DMS79 (cell line): ENCODE measurements around the gene FBXO31.
A peak's percentile ranks its signal among the peaks of the same experiment; 100 is the strongest.

Source experiments
- DNase-seq: peaks from one replicate; lab custom pipeline; 2025; lab: John Stamatoyannopoulos, UW

Gene FBXO31

GRCh38 chr16:87327798-87328495 lies 55.6 kb downstream of the FBXO31 start:
- DNase-seq: no peak

- no peak for DNase-seq
Observed at GRCh38 chr16:87326151-87326571, 57.4 kb downstream of the FBXO31 start.

DNA sequence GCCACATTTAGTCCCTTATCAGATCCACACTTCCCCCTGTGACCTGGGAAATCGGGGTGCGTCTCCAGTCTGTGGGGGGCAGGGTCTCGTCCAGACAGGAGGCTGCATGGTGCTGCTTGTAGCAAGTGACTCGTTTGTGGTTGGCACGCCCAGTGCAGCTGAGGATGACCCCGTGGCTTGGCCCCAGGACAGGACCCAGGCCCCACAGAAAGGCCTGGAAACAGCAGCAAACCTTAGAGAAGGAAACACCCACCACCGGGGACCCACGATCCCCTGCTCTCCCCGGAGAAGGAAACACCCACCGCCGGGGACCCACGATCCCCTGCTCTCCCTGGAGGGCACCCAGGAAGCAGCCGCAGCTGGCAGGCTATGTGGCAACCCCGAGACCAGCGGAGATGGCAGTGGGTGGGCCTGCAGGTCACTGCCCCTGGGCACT lies 58.1 kb downstream of the FBXO31 start:
- DNase-seq: no peak

- no peak for DNase-seq
Observed at GRCh38 chr16:87324411-87325275, 58.9 kb downstream of the FBXO31 start.

DNA sequence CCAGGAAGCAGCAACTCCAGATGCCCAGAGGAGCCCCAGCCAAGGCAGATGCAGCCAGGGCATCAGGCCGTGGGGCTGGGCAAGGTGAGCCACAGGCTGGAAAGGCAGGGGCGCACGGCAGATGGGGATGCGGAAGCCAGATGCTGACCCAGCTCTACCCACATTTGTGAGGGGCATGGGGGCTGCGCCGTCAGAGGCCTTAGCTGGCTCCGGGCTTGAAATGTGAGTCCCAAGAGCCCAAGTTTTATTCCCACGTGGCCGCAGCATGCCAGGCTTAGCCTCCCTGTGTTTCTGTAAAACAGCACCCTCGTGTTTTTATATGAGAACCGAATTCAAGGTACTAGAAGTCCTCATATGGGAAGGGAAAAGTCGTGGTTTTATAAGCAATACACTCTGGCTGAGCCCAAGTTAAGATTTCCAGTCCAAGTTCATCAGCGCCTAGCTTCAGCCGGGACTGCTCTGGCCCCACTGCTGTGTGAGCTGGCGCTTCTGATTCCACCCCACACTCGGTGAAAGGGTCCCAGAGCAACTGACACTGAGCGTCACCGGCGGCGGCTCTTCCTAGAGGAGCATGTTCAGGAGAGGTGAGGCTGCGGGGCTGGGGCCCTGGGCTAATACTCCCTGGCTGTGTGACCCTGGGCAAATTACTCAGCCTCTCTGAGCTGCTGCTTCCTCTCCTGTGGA lies 59.7 kb downstream of the FBXO31 start:
- DNase-seq: no peak

DNA sequence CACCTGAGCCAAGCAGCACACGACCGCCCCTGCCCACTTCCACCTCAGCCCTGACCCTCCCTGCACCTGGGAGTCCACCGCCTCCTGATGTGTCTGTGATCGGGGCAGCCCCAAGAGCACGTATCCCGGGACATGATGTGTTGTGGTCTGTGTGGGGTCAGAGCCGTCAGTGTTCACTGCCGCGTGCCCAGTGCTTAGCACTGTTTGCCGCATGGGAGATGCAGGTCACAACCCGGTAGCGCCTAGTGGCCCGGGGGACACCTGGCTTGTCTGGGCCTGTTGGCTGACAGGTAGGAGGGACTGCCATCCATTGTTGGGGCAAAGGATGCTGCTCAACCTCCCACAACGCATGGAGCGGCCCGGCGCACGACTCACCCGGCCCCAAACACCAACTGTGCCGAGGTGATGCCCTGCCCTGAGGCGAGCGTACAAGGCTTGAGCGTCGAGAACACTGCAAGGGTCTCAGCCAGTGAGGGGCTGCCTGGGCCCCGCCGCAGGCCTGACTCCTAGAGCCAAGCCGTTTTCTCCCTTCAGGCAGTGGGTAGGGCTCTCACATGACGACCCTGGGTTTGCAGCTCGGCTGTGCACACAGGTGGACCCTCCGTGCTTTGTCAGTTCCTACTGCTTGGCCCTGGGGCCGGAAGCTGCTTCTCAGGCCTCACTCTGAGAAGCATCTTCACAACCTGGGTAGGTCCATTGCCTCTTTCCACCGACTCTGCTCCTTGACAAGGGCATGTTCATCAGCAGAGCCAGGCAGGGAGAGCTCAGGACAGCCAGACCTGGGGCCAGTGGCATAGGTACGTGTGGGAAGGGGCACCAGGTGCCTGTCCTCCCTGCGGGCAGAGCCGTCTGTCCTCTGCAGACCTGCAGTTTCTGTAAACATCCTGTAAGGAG lies 60.5 kb downstream of the FBXO31 start:
- DNase-seq: no peak

GRCh38 chr16:87322360-87322759 lies 61.2 kb downstream of the FBXO31 start:
- no peak for DNase-seq

DNA sequence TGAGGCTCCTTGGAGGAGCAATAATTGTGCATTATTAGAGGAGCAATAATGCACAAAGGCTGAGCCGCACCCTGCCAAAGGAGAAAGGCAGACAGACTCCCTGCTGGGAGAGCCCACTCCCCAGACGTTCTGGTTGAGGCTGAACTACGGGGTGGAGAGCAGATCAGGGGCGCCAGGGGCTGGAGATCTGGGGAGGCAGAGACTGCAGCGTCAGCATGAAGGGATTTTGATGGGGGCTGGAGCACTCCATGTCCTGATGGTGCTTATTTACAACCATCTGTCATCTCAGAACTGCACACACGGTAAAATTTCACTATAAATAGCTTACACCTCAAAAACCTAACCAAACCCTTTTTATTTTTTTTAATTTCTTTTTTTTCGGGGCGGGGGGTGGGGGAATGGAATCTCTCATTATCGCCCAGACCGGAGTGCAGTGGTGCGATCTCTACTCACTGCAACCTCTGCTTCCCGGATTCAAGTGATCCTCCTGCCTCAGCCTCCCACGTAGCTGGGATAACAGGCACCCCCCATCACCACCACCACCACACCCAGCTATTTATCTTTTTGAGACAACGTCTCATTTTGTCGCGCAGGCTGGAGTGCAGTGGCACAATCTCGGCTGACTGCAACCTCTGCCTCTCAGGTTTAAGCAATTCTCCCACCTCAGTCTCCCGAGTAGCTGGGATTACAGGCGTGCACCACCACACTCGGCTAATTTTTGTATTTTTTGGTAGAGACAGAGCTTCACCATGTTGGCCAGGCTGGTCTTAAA lies 62.1 kb downstream of the FBXO31 start:
- DNase-seq: no peak

DNA sequence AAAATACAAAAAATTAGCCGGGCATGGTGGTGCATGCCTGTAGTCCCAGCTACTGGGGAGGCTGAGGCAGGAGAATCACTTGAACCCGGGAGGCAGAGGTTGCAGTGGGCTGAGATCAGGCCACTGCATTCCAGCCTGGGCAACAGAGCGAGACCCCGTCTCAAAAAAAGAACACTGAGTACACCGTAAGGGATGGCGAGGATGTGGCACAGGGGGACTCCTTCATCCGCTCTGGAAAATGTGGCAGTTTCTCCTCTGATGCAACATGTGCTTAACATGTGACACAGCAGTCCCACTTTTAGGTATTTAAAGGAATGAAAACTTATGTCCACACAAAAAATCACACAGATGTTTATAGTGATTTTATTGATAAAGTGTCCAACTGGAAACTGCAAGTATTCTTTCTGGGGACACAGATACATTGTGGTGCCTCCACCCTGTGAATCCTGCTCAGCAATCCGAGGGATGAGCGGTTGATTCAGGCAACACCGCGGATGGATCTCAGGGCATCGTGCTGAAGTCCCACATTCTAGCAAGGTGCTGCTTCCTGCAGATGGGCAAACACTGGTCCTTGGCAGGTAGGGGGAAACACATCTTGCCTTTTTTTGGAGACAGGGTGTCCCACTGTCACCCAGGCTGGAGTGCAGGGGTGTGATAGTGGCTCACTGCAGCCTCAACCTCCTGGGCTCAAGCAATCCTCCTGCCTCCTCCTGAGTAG lies 62.9 kb downstream of the FBXO31 start:
- DNase-seq: no peak

DNA sequence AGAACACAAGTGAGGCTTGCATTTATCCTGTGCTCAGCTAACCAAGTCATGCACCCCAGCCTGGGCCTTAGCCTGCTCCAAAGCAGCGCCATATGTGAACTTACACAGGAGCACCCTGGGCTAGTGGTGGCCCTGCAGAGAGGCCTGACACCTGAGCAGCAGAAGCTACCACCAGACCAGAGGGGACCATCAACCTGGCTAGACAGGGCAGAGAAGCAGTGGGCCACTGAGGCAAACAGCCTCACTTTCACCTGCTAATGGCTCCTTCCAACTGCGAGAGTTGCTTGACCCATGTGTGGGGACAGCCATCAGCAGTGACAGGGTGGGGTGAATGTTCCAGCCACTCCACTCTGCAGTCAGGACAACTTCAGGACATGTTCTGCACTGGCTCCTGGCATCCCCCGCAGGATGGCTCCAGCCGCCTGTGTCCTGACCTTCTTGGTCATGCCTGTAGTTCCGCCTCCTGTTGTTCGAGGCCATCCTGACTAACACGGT lies 63.5 kb downstream of the FBXO31 start:
- no peak for DNase-seq

DNA sequence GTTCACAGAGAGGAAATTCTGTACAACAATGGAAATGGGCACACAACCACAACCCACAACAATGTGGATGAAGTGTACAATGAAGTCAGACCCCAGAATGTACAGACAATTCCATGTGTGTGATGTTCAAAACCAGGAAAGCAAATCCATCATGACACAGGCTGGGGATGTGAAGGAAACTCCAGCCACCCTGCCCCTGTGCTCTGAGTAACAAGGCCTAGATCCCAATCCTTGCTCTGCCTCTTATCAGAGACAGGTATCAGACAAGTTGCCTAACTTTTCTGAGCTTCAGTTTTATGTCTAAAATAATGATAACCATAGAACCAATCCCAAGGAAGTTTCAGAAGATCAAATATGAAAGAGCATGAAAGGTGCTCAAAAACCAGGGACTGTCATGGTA lies 64.6 kb downstream of the FBXO31 start:
- DNase-seq: no peak

GRCh38 chr16:87317750-87318644 lies 65.6 kb downstream of the FBXO31 start:
- peak; percentile 11 for DNase-seq

- DNase-seq: peak; percentile 47
Observed at GRCh38 chr16:87316923-87317749, 66.4 kb downstream of the FBXO31 start, which contains the start of gene C16orf95. Gene C16orf95 (minus strand): TSS chr16:87317392. CDS start chr16:87317242, 150 bp downstream.

DNA sequence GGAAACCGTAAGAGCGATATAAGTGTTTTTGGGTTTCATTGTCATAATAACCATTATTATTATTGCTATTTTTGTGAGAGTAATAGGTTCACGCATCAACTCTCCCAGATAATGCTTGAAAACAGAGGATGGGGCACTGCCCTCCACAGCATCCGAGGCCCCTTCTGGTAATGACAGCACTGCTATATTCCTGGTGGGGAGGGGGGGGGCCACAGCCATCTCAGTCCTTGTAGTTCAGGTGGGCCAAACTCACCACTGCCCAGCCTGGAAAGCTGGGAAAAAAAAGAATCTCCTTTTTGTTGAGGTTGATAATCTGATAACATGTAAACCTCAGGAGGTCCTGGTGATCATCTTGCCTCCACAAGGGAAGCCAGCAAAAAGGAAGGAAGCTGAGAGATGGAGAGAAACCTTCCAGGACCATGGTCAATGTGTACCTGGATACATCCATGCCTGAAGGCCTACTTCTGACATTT lies 67.1 kb downstream of the FBXO31 start:
- no peak for DNase-seq

DNA sequence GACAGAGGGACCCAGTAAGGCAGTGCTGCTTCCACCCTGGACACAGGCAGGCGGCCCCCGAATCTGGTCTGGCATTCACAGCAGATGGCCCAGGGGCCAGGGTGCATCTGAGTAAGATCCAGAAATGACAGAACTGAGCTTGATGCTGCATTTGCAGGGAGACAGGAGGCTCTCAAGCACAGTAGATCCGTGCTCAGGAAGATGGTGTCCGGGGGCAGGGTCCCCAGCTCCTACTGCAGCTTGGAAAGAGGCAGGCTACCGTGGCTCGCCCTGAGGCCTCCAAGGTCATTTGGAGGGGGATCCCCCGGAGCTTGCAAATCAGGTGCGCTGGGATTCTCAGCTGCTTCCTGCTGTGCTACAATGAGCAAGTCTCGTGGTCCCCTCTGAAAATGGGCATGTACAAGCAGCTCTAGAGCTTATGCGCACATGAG lies 68.6 kb downstream of the FBXO31 start:
- no peak for DNase-seq

DNA sequence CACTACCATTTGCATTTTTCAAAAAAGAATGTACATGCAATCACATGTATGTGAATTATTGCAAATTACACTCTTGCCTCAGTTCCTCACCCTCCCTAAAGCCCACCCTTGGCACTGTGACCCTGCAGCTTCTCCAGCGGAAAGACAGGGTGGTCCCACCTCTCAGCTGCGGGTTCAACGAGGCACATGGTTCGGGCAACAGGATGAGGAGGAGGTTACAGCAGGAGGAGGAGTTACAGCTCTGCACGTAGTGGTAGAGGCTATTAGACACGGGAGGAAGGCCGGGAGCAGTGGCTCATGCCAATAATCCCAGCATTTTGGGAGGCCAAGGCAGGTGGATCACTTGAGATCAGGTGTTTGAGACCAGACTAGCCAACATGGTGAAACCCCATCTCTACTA lies 71.6 kb downstream of the FBXO31 start:
- DNase-seq: no peak

- DNase-seq: no peak
Observed at GRCh38 chr16:87311387-87311786, 72.2 kb downstream of the FBXO31 start.

DNA sequence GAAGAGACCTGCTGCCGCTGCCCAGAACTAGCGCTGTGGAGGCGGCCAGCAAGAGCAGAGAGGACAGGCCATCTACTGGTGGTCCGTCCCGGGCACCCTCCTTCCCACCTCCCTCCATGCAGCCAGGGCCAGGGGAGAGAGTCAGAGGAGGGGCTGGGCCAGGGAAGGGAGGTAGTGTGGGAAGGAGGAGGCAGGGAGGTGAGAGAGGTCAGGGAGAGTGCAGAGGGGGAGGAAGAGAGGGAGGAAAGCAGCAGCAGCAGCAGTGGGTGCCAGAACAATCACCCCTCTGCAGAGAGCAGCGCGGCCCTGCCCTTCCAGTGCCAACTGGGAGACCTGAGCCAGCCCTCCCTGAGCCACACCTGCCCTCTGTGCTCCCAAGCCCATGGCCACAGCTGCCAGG lies 73.0 kb downstream of the FBXO31 start:
- no peak for DNase-seq
